ENCODE results near the gene NSA2. TPM values are rescaled to one million over a fixed set of nuclear protein-coding genes. Genes with fewer than 3 reads are reported as not detected.

NSA2 gene
- polyA plus RNA-seq, 3 donors, result 31.2 to 45.9 (median 37.5) TPM

GRCh38 chr5:74798977-74799911 lies 32.2 kb downstream of the NSA2 start:
- Histone ChIP-seq H3K9me3 (replicated peaks in 1 of 2; ENCODE audit: control insufficient read depth in 1 of 2, insufficient read depth in 1 of 2, low read length in 2 of 2) (no peaks in the 10 kb centered on the region), H3K9ac (ENCODE audit: insufficient read depth, low read length, poor library complexity, severe bottlenecking) (no peak overlapping the region), H3K4me3 (replicated peaks in 1 of 3; ENCODE audit: low read depth in 2 of 3, low read length in 3 of 3) (no peak overlapping the region), H3K79me2 (ENCODE audit: insufficient read depth, low read length) (no peaks in the 10 kb centered on the region), H3K27ac (ENCODE audit: low read depth in 1 of 2, low read length in 2 of 2) (no peak overlapping the region), H4K20me1 (ENCODE audit: insufficient read depth, low read length) (no peaks in the 10 kb centered on the region), H3K36me3 (replicated peaks in 1 of 2; ENCODE audit: control insufficient read depth in 1 of 2, insufficient read depth in 2 of 2, low read length in 2 of 2) (no peaks in the 10 kb centered on the region), H3K4me2 (replicated peaks; ENCODE audit: extremely low read depth, low read length, poor library complexity, severe bottlenecking) (no peak overlapping the region), H2AFZ (ENCODE audit: insufficient read depth, low read depth, low read length, poor library complexity, severe bottlenecking) (no peak overlapping the region), H3K27me3 (ENCODE audit: control insufficient read depth in 2 of 2, insufficient read depth in 2 of 2, low read length in 2 of 2) (no peaks in the 10 kb centered on the region), H3K4me1 (ENCODE audit: control insufficient read depth in 1 of 2, insufficient read depth in 2 of 2, low read length in 2 of 2) (no peaks in the 10 kb centered on the region)
- Mint-ChIP-seq H3K36me3 (peaks cover 0 to 7% of the 10 kb centered on the region in 2 donors), H3K4me1 (no peaks in the 10 kb centered on the region), H3K9me3 (peaks cover 0 to 2% (median 0%) of the 10 kb centered on the region in 7 donors), H3K27ac (no peak overlapping the region), H3K4me3 (no peak overlapping the region), H3K27me3 (ENCODE audit: low read depth in 3 of 3) (peaks cover 0 to 3% (median 0%) of the 10 kb centered on the region in 3 donors)
- 94% methylated on average over 18 of the region's 21 CpGs for WGBS (ENCODE audit: insufficient coverage)
- intact Hi-C loops (cut with micrococcal nuclease), result no loop called here
- no peak for DNase-seq
- TF ChIP-seq, protein P1, sequence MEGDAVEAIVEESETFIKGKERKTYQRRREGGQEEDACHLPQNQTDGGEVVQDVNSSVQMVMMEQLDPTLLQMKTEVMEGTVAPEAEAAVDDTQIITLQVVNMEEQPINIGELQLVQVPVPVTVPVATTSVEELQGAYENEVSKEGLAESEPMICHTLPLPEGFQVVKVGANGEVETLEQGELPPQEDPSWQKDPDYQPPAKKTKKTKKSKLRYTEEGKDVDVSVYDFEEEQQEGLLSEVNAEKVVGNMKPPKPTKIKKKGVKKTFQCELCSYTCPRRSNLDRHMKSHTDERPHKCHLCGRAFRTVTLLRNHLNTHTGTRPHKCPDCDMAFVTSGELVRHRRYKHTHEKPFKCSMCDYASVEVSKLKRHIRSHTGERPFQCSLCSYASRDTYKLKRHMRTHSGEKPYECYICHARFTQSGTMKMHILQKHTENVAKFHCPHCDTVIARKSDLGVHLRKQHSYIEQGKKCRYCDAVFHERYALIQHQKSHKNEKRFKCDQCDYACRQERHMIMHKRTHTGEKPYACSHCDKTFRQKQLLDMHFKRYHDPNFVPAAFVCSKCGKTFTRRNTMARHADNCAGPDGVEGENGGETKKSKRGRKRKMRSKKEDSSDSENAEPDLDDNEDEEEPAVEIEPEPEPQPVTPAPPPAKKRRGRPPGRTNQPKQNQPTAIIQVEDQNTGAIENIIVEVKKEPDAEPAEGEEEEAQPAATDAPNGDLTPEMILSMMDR (IDR thresholded peaks at IDR 0.05), result no peak

DNA sequence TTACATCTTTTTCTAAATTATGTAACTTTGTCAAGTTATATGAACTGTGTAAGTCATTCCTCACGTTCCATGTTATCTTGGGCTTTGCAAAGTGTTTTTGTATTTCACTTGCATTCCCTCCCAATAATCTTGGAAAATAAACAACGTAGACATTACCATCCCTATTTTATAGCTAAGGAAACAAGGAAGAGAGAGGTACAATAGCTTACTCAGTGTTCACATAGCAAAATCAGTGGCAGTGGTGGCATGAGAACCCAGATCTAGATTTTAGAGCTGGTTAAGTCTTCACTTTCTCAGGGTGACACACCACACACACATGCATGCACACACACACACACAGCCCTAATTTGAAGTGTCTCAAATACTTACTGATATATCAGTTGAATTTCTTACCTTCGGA lies 34.1 kb downstream of the NSA2 start:
- peaks cover 0 to 7% of the 10 kb centered on the region in 2 donors for H3K36me3 Mint-ChIP-seq

More for the DNA sequence above, 34.1 kb downstream of the NSA2 start:
- no peak overlapping the region for H3K4me3 Mint-ChIP-seq
- H4K20me1 ChIP-seq (ENCODE audit: insufficient read depth, low read length), result no peaks in the 10 kb centered on the region
- intact Hi-C loops (cut with micrococcal nuclease), result no loop called here
- no peak overlapping the region for H3K27ac ChIP-seq (ENCODE audit: low read depth in 1 of 2, low read length in 2 of 2)
- no CpG with 5 or more reads among the region's 3 CpGs for WGBS (ENCODE audit: insufficient coverage)
- H3K27me3 Mint-ChIP-seq (ENCODE audit: low read depth in 3 of 3), result peaks cover 0 to 3% (median 0%) of the 10 kb centered on the region in 3 donors
- H3K79me2 ChIP-seq (ENCODE audit: insufficient read depth, low read length), result no peaks in the 10 kb centered on the region
- TF ChIP-seq, protein P1 (IDR thresholded peaks at IDR 0.05), result no peak
- H3K4me1 Mint-ChIP-seq, result no peaks in the 10 kb centered on the region
- H3K27me3 ChIP-seq (ENCODE audit: control insufficient read depth in 2 of 2, insufficient read depth in 2 of 2, low read length in 2 of 2), result no peaks in the 10 kb centered on the region
- H3K4me1 ChIP-seq (ENCODE audit: control insufficient read depth in 1 of 2, insufficient read depth in 2 of 2, low read length in 2 of 2), result no peaks in the 10 kb centered on the region
- no peaks in the 10 kb centered on the region for H3K9me3 Mint-ChIP-seq
- no peak overlapping the region for H3K27ac Mint-ChIP-seq
- H3K4me2 ChIP-seq (replicated peaks; ENCODE audit: extremely low read depth, low read length, poor library complexity, severe bottlenecking), result no peak overlapping the region
- DNase-seq, result no peak
- no peaks in the 10 kb centered on the region for H3K36me3 ChIP-seq (replicated peaks in 1 of 2; ENCODE audit: control insufficient read depth in 1 of 2, insufficient read depth in 2 of 2, low read length in 2 of 2)
- H3K4me3 ChIP-seq (replicated peaks in 1 of 3; ENCODE audit: low read depth in 2 of 3, low read length in 3 of 3), result no peak overlapping the region
- H2AFZ ChIP-seq (ENCODE audit: insufficient read depth, low read depth, low read length, poor library complexity, severe bottlenecking), result no peak overlapping the region
- H3K9me3 ChIP-seq (replicated peaks in 1 of 2; ENCODE audit: control insufficient read depth in 1 of 2, insufficient read depth in 1 of 2, low read length in 2 of 2), result no peaks in the 10 kb centered on the region
- H3K9ac ChIP-seq (ENCODE audit: insufficient read depth, low read length, poor library complexity, severe bottlenecking), result no peak overlapping the region
